ENCODE data around the gene RAP1GAP2.
"Not testable (repeated sequence)": the region's sequence is repeated elsewhere in the genome, so short reads cannot be mapped to it uniquely, and the experiment has no call there.

Gene RAP1GAP2

DNA sequence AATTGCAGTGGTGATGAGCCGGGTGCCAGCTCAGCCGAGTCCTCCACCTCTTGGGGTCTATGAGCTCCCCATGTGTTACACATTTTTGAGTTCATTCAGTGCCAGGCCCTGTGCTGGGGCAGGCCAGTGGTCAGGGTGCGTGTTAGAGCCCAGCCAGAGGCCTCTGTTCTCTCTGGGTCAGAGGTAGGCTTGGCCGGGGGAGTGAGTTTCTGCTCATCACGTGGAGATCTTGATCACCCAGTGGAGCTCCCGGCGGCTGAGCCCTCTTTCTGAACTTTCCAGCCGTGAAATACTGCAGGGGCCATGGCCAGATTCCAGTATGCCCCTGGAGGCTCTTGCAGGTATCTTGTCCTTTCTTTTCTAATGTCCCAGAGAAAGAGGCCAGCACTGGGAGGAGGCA is 93.0 kb downstream of the RAP1GAP2 start:
- DNase-seq, result no peak

DNA sequence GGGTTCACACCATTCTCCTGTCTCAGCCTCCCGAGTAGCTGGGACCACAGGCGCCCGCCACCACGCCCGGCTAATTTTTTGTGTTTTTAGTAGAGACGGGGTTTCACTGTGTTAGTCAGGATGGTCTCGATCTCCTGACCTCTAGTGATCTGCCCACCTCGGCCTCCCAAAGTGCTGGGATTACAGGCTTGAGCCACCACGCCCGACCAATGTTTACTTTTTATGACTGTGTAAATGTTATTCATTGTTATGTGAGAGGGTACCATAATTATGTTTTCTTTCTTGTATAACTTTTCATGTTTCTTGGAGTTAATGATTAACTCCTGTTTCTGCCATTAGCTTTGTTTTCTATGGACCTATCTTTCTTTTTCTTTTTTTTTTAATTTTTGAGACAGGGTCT is 94.5 kb downstream of the RAP1GAP2 start:
- DNase-seq, result not testable (repeated sequence)

DNA sequence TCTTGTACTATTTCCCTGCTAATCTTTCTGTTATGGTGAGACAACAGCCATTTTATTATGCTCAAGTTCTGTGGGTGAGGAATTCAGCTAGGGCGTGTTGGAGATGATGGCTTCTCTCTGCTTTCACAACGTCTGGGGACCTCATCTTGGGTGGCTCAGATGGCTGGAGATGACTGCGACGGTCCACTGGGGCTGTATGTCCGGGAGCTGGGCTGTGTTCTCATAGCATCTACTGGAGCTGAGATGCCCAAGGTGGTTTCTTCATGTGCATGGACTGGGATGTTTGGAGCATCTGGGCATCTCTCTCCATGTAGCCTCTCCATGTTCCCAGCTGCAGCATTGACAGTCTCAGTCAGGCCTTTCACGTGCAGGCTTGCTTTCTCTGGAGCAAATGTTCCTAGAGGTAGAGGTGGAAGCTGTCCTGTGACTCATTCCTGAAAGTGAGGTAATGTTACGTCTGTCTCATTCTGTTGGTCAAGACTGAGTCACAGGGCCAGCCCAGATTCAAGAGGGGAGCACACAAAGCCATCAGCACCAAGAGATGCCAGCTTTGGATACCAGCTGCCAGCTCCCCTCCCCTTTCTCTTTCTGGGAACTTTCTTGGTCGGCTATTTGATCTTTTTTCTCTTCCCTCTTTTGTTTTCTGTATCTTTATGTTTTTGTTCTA is 96.2 kb downstream of the RAP1GAP2 start:
- peak; percentile 48 for DNase-seq

DNA sequence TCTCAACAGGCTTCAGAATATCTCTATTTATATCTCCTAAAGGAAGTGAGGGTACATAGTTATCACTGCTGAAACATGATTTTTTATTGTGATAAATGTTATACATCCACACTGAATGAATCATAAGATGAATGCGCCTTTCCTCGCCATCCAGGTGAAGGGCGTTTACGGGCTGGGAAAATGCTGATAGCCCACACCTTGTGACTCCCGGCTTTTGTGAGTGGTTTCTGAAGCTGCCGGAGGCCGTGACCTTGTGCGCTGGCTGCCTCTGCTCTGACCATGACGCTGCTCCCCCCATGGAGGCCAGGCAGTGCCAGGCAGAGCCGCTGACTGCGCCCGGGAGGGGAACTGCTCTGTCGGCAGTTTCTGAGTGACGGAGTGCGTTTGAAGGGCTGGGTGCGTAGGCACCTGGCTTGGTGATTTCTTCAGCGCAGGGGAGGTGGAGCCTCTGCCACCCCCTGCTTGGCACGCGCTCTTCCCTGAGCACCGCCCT is 97.2 kb downstream of the RAP1GAP2 start:
- no peak for DNase-seq

DNA sequence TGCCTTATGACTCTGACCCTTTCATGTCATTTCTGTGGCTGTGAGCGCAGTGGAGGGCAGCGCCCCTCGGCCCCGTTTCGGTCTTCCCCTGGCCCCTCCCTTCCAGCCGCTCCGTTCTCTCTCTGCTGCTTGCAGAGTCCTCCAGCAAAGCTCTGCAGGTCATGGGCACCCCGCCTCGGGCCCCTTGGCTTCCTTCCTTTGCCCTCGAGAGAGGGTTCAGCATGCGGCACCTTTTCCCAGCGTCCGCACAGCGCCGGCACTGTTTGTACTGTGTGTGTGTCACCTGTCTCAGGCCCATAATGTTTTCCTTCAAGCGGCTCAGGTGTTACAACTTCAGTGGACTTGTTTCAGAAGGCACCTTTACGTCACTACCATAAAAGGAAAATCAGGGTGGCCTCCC is 98.5 kb downstream of the RAP1GAP2 start:
- no peak for DNase-seq

DNA sequence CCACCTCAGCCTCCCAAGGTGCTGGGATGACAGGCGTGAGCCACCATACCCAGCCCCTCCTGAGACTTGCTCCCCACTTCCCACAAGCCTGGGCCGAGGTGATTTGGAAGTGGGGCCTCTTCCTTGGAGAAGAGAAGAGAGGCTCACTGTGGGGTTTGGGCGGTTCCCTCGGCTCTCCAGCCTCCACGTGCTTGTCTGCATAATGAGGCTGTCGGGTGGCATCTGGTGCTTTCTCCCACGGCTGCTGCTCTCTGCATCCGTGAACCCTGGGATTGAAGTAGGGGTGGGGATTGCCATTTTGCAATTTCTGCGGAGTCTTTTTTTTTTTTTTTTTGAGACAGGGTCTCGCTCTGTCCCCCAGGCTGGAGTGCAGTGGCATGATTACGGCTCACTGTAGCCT is 101.4 kb downstream of the RAP1GAP2 start:
- DNase-seq, result no peak

DNA sequence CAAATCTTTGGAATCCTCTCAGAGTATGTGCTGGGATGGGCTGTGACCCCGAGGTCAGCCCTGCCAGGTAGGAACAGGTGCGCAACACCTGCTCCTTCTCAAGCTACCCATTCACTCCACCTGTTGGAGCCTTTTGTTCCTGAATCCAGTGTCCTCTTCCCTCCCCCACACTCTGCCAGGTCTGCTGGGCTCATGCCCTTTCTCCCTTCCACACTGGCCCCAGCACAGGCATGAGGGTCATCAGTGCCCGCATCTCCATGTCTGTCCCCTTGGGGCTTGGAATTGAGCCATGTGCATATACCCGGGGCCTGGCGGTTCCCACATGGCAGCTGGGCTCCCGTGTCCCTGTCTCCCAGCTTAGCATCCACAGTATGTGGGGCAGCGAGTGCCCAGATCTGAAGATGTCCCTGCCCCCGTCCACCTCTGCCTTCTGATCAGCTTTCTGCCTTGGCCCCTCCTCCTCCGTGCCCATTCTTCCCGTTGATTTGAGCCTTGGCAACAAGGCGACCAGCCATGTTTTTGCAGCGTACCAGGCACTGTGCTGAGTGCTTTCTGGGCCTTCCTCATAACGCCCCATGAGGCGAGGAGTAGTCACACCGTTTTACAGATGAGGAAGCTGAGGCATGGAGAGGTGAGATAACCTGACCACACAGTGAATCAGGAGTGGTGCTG is 102.2 kb downstream of the RAP1GAP2 start:
- no peak for DNase-seq

DNA sequence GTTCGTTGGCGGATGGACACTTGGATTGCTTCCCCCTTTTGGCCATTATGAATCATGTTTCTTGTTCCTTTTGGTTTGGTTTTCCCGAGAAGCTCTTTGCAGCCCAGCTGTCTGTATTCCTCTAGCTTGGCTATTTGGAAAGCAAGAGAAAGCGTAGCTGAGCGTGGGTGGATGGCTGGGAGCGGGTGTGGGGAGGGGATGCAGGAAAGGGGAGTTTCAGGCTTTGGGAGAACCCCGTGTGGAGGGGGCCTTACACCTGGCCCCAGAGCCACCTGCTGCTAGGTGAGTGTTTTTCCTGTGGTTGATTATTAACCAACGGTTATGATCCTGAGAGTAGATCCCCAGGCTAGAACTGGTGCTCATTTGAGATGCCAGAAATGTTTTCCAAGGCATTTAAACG is 103.7 kb downstream of the RAP1GAP2 start:
- DNase-seq, result no peak

DNA sequence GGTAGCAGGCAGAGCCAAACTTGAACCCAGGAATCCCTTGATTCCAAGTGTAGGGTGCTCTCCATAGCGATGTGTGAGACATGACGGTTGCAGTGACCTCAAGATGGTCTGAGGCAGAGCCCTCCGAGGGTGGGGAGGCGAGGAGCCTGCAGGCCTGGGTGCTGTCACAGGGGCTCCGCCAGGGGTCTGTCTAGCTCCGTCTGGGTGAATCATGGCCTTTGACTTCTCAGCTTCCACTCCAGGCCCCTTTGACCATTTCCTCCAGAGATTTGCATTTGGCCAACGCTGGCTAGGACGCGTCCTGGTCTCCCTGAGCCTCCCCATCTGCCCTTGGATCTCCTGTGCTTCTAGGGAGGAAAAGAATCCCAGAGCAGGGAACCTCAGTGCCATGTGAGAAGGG is 104.6 kb downstream of the RAP1GAP2 start:
- DNase-seq, result no peak

DNA sequence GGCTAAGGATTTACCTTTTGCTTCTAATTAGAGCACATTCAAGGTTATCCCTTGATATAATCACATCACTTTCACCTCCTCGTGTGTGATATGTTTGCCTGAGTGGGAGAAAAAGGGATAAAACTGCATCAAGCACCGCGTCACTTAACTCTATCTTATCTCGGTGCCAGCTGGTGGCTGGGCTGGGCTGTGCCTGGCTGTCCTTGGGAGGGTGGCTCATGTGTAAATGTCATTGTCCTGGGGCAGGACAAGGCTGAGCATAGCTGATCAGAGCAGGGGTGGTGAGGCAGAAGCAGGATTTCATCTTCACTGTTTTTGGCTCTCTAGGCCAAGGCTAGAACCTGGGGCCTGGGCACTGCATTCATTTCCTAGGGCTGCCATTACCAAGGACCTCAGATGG is 105.3 kb downstream of the RAP1GAP2 start:
- DNase-seq, result no peak

DNA sequence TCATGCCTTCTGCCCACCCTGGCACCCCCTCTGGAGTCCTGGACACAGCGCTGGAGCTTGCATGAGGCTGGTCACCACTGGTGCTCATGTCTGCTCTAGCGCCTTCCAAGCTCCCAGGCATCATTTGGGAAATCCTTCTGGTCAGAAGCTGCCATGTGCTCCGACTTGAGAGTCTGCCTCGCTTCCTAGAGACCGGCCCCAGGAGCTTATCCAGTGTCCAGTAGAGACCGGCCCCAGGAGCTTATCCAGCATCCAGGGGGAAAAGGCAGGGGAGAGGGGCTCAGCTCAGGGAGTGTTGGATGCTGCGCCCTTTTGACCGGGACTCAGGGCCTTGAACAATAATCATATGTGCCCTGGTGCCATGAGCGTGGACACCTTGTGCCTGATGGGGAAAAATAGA is 106.3 kb downstream of the RAP1GAP2 start:
- no peak for DNase-seq

DNA sequence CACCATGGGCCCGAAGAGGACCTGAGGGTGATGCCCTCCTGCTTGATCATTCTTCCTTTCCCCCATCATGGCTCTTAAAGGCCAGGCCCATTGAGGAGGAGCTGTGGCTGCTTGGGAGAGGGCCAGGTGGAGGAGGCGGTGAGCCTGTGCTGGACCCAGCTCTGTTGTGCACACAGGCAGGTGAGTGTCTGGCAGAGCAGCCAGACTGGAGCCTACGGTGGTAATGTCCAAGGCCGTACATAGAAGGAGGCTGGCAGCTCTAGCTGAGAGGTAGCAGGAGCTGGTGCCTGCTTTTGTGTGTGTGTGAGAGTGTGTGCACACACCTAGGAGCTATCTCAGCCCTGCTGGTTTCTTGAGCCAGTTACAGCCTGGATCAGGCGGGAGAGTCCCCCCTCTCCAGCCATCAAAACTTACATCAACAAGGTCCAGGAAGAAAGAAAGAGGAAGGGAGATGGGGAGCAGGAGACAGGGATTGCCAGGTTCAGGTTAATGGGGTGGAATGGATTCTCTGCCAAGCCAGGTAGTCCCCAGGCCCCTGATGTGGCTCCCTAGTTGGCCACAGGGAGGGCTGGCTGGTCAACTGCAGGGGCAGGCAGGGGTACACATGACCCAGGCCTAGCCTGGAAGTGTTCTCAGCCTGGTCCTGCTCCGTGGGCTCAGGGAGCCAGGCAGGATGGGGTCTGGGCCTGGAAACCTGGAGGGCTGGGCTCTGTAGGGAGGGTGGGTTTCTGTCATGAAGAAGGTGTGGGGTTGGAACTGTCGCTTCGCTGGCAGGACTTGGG is 107.1 kb downstream of the RAP1GAP2 start:
- DNase-seq, result no peak

DNA sequence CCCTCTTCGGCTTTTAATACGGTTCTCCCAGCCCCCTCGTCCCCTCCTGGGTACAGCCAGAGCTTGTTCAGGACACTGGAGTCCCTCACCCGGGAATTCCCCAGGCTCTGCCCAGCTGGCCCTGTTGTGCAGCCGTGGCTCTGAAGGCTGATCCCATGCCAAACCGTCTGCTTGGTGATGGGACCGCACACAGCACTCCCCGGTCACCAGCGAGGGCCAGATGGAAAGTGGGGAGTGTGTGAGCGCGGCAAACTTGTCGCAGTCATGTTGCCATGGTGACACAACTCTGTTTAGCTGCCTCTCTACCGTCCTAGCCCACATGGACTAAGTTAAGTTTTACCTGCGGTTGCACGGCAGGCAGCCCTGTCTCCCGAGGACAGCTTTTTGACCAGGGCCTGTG is 107.9 kb downstream of the RAP1GAP2 start:
- no peak for DNase-seq

DNA sequence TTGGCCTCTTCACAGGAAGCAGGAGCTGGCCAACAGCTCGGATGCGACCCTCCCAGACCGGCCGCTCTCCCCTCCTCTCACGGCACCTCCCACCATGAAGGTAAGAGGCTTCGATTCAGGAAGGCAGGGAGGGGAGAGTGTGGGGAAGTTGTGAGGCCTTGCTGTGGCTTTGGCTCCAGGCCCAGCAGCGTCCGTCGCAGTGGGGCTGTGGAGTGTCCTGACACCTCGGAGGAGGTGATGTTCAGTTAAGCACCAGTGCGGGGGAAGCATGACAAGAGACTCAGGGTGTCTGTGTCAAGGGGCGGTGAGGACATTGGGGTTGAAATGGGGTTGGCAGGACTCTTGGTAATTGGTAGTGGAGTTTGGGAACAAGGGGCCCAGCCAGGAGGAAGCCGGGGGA is 109.0 kb downstream of the RAP1GAP2 start:
- no peak for DNase-seq

DNA sequence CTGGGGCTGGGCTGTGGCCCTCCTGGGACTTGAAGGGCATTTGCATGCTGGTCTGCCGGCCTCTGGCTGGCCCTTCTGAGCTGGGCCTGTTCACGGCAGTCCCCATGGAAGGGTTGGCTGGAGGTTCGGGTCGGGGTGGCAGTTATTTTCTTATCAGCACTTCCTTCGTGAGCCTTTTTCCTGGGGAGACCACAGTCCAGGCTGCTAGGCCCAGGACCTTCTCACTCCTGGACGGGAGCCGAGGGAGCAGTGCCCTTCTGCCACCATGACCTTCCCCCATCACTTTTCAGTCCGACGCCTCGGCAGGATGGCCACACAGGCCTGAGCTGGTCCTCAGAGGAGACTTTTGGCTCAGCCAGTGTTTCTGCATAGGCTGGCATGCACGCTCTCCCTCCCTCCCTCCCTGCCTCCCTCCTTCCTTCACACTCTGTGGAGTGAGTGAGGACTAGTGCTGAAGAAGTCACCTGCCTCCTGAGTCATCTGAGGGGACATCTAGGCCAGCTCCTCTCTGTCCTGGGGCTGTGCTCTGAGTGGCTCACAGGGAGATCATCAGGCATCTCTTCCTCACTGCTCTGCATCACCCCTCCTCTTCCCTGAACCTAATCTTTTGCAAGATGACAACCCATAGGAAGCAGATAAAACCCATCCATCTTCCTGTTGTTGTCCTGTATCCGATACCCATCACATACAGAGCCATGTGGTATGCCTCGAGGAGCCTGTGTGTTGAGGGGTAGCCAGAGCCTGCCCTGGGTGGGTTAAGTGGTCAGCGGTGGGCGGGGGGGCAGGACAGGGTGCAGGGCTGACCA is 109.7 kb downstream of the RAP1GAP2 start:
- no peak for DNase-seq

DNA sequence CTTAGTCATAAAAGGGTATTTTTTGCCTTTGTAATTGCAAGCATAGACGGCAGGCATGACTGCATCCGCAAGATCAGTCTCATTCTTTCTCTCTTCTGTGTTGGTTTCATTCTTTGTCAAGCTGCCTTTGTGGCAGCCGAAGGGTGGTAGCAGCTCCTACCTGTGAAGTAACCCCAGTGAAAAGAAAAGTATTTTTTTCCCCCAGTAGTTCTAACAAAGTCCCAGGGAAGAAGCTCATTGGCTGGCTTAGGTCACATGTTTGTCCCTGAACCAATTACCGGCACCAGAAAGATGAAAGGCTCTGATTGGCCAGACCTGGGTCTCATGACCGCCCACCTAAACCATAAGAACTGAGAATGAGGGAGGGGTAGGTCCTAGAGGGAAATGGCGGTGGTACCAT is 110.7 kb downstream of the RAP1GAP2 start:
- DNase-seq, result no peak

DNA sequence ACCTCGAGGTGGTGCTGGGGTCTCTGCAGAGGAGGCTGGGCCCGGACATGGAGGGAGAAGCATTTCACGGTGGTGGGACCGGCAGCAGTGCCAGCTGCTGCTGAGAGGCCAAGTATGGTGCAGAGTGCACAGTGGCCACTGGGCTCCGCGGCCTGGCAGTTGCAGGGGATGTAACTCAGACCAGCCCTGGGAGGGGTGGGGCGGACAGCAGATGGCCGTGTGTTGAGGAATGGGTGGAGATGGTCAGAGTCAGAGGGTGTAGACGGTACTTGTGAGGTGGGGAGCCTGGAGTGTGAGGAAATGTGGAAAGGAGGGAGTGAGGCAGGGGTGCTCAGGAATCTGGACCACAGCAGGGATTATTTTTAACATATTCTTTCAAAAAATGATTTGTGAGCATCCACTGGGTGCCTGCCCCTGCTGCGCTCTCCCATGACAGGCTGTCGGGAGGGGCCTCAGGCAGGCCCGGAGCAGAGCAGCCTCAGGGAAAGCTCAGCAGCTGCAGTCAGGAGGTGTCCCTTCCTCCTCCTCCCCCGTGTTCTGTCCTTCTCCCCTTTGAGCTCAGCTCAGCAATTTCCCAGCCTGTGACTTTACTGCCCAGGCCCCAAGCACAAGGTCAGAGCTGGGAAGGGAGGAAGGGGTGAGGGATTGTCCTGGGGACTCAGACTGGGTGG is 113.1 kb downstream of the RAP1GAP2 start:
- no peak for DNase-seq

DNA sequence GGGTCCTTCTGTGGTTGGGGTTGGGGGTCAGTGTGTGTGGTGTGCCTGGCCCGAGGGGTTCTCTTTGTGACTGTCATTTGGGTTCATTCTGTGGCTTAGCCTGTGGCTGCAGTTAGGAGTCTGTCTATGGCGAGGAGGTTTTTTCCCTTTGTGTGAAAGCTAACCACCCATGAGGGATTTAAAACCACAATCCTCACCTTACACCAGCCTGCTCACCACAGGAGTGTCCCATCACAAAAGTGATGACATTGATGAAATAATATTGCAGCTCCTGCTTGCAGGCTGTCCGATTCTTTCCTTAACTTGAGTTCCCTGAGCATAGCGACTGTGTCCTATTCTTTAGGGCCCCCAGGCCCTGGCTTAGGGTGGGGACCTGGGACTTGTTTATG is 113.6 kb downstream of the RAP1GAP2 start:
- no peak for DNase-seq

DNA sequence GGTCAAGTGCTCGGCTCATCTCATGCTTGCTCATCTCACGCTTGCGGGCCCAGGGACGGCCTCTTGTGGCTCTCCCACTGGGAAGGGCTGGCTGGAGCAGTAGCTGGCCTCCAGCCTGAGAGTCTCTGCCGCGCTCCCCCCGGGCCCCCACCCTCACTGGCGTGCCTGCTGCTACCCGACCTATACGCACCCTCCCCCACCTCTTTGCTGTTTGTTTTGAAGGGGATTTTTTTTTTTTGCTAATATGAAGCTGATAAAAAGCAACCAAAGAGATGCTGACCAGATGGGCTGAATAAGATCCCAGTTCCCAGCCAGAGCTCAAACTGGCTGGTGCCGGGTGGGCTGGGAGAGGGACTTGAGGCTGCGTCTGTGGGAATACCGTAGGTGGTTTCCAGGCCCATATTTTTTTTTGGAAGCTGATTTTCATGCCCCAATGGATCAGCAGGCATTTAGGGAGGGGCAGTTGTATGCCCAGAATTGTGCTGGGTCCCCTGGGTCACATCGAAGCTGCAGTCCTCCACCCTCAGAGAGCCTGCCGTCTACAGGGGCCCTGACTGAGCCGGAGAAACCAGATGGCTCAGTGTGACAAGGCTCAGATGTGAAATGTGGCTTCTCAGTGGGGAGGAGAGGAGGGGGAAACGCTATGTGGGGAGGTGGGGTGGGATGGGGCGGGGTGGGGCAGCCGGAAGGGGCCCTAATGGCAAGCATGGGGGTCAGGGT is 115.0 kb downstream of the RAP1GAP2 start:
- no peak for DNase-seq

DNA sequence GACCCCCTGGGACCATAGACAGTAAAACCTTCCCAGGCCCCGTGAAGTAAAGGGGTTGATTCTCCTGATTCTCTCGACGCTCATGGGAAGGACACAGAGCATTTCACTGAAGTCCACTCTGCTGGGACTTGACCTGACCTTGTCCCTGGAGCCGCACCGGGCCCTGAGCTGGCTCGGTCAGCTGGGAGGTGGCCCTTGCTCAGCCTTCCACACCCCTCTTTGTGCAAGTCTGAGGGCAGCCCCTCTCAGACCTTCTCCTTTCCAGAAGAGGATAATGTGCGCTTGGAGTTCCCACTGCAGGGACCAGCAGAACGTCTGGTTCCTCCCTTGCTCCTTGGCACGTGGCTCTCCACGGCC is 115.5 kb downstream of the RAP1GAP2 start:
- no peak for DNase-seq

DNA sequence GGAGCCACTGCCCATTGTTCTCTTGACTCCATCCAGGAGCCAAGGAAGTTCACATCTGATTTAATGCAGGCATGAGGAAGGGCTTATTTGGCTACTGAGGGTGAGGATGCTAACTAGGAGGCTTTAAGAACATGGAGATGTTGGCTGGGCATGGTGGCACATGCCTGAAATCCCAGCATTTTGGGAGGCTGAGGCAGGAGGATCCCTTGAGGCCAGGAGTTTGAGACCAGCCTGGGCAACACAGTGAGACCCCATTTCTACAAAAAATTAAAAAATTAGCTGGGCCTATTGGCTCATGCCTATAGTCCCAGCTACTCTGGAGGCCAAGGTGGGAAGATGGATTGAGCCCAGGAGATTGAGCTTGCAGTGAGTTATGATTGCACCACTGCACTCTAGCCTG is 116.5 kb downstream of the RAP1GAP2 start:
- no peak for DNase-seq

DNA sequence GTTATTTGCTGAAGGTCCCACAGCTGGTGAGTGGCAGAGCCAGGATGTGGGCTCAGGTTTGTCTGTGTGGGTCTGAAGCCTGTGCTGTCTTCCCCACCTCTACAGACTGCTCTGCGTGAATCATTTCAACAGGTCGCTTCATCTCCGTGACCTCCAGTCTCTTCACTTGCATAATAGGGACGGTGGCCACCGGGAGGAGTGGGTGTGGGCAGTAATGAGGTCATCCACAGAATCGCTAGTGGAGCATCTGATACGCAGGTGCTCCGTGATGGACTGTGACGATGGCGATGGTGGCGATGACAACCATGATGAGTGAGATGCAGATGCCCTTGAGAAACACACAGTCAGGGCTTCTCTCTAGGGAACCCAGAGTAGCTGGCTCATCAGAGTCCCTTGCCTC is 120.2 kb downstream of the RAP1GAP2 start:
- no peak for DNase-seq
